ENCODE data around the gene WNT3A.
"Not testable (repeated sequence)": the region's sequence is repeated elsewhere in the genome, so short reads cannot be mapped to it uniquely, and the experiment has no call there.

Gene WNT3A

GRCh38 chr1:228012555-228012954 lies 5.8 kb downstream of the WNT3A start:
- DNase-seq = no peak

GRCh38 chr1:228013131-228013934 lies 6.5 kb downstream of the WNT3A start:
- DNase-seq = no peak

GRCh38 chr1:228013935-228014930 lies 7.4 kb downstream of the WNT3A start:
- no peak for DNase-seq

- DNase-seq = no peak
These were observed 8.7 kb downstream of the WNT3A start for GRCh38 chr1:228015276-228016180.

- no peak for DNase-seq
These were observed 9.3 kb downstream of the WNT3A start for GRCh38 chr1:228016181-228016510.

GRCh38 chr1:228016653-228017355 lies 10.0 kb downstream of the WNT3A start:
- no peak for DNase-seq

GRCh38 chr1:228017356-228018124 lies 10.7 kb downstream of the WNT3A start:
- DNase-seq = no peak

- no peak for DNase-seq
These were observed 11.3 kb downstream of the WNT3A start for GRCh38 chr1:228018125-228018398.

GRCh38 chr1:228018961-228019721 lies 12.3 kb downstream of the WNT3A start:
- no peak for DNase-seq

GRCh38 chr1:228019722-228020083 lies 12.9 kb downstream of the WNT3A start:
- DNase-seq = not testable (repeated sequence)

- DNase-seq = no peak
These were observed 14.0 kb downstream of the WNT3A start for GRCh38 chr1:228020686-228021354.

- no peak for DNase-seq
These were observed 14.7 kb downstream of the WNT3A start for GRCh38 chr1:228021355-228022030.

GRCh38 chr1:228022571-228023293 lies 15.9 kb downstream of the WNT3A start:
- DNase-seq = no peak

- DNase-seq = no peak
These were observed 16.5 kb downstream of the WNT3A start for GRCh38 chr1:228023294-228023639.

GRCh38 chr1:228029281-228029680 lies 22.5 kb downstream of the WNT3A start:
- DNase-seq = no peak

GRCh38 chr1:228030451-228031201 lies 23.8 kb downstream of the WNT3A start:
- no peak for DNase-seq

GRCh38 chr1:228031276-228031995 lies 24.6 kb downstream of the WNT3A start:
- DNase-seq = no peak

GRCh38 chr1:228032041-228032440 lies 25.2 kb downstream of the WNT3A start:
- no peak for DNase-seq

All from NCI-H1105 (cell line).